NCI-H1092 (cell line): Measurements from ENCODE around the gene ANKRD49.

ENCODE experiments used
- DNase-seq: peaks from one replicate; lab custom pipeline; 2025; lab: John Stamatoyannopoulos, UW

Gene ANKRD49

GRCh38 chr11:94544646-94545263 lies 51.0 kb downstream of the ANKRD49 start:
- DNase-seq, result no peak

- DNase-seq, result no peak
These were observed 51.7 kb downstream of the ANKRD49 start for GRCh38 chr11:94545264-94546161.

DNA sequence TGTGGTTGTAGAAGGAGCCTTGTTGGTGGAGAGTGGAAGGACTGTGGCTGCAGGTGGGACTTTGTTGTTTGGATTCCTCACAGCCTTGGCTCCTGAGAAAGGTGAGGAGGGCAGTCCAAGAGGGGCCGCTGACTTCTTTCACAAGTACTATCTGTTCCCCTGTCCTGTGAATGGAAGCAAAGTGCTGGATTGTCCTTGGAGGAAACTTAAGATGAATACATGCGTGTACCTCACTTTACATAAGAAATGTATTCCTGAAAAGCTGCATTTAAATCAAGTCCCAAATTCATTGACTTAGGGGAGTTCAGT lies 52.3 kb downstream of the ANKRD49 start:
- DNase-seq, result no peak

GRCh38 chr11:94546886-94547285 lies 53.1 kb downstream of the ANKRD49 start:
- no peak for DNase-seq

GRCh38 chr11:94549146-94549545 lies 55.4 kb downstream of the ANKRD49 start:
- DNase-seq, result no peak
